ENCODE measurements around the gene NEURL2.

NEURL2 gene

DNA sequence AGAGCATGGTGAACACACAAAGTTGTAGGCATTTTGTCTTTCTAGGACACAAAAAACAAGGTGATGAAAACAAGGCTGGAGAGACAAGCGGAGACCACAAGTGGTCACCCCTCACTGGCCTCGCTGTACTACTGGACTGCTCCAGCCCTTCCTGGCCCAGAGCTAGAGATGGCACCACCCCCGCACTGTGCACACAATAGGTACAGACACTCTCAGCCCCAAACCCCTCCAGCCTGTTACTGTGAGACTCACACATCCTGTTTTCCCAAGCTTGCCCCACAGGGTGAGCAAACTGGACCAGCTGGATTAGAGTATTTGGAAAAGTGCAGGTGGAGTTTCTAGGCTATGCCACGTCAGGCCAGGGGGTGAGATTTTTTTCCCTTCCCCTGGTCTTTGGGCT lies 18.4 kb downstream of the NEURL2 start:
- DNase-seq (ENCODE audit: low spot score) = no peak

DNA sequence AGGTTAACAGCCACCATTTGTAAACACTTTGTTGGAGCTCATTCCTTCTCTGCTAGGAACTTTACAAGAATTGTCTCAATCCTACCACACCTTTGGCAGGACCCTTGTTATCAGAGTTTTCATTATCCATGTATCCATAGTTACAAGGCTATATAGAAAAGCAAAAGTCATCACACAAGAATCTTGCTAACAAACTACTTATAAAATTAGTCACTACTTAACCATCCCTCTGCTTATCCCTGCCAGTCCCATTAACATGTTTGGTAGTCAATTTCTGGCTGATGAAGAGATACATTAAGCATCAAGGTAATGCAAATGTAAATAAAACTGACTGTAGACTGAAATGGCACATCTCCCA lies 23.2 kb downstream of the NEURL2 start:
- no peak for DNase-seq (ENCODE audit: low spot score)

DNA sequence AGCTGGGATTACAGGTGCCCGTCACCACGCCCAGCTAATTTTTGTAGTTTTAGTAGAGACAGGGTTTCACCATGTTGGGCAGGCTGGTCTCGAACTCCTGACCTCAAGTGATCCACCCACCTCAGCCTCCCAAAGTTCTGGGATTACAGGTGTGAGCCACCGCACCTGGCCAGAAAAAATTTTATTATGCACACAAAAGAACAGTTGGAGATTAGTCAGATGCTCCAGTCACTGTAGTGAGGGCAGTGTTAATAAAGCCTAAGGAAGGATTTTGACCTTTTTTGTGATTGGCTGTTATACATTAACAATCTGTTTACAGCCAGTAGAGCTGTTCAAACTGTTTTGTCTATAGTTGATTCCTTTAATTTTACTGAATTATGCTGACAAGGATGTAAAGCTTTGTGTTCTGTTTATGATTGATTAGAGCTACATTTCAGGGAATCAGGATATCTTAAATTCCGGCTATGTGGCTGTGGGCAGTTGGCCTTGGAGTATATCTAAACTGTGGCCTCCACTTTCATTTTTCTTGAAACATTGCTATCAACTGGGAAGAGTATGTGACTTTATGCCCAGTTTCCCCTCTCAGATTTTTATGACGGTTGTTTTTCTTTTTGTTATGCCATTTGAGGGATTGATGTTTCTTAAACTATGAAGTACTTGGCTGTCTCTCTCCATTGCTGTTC lies 23.7 kb downstream of the NEURL2 start:
- DNase-seq (ENCODE audit: low spot score) = no peak

DNA sequence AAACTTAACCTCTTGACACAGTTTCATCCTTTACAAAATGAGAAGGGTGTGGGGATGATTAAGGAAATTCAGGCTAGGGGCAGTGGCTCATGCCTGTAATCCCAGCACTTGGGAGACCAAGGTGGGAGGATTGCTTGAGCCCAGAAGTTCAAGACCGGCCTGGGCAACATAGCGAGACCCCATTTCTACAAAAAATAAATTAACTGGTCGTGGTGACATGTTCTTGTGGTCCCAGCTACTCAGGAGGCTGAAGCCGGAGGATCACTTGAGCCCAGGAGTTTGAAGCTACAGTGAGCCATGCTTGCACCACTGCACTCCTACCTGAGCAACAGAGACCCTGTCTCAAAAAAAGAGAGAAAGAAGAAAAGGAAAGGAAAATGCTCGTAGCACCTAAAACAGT lies 24.6 kb downstream of the NEURL2 start:
- no peak for DNase-seq (ENCODE audit: low spot score)

DNA sequence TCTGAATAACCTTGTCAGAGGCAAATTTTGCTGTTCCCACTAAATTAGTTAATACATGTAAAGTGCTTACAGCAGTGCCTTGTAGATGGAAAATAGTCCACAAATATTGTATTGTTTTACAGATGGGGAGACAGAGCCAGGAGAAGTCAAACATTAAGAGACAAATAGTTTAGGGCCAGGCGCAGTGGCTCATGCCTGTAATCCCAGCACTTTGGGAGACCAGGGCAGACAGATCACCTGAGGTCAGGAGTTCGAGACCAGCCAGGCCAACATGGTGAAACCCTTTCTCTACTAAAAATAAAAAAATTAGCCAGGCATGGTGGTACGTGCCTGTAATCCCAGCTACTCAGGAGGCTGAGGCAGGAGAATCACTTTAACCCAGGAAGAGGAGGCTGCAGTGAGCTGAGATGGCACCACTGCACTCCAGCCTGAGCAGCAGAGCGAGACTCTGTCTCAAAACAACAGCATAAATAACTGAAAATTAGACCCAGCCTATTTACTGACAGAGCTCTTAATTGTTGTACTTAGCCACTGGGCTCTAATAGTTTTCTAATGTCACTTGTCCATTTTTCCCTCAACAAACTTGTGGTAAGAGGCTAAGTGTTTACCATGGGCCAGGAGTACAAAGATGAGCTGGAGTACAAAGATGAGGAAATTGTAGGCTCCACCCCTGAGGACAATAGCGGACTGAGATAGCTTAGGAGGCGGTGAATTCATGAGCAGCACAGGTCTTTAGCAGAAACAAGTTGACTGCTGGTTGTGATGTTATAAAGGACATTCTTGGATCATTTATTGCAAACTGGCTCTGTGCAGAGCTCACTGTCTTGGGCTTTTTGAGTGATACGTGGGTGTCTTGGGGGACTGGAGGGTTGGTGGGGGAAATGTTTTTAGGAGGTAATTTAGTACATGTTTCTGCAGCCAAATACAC lies 27.2 kb downstream of the NEURL2 start:
- DNase-seq (ENCODE audit: low spot score) = no peak

DNA sequence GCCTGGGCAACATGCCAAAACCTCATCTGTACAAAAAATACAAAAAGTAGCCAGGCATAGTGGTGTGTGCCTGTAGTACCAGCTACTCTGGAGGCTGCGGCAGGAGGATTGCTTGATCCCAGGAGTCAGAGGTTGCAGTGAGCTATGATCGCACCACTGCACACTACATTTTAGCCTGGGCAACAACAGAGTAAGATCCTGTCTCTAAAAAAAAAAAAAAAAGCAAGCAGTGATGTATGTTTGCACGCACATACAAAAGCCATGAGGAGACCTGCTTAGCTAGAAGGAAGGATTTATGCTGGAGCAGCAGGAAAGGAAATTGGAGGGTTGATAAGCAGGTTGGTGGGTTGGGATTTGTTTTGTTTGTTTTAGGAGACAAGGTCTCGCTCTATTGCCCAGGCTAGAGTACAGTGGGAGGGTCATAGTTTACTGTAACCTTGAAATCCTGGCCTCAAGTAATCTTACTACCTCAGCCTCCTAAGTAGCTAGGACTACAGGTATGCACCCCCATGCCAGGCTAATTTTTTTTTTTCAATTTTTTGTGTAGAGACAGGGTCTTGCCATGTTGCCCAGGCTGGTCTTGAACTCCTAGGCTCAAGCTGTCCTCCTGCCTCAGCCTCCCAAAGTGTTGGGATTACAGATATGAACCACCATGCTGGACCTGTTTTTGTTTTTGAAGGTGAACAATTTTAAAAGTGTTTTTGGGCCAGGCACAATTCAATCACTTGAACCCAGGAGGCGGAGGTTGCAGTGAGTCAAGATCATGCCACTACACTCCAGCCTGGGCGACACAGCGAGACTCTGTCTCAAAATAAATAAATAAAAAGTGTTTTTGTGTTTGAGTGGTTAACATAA lies 29.6 kb downstream of the NEURL2 start:
- no peak for DNase-seq (ENCODE audit: low spot score)

DNA sequence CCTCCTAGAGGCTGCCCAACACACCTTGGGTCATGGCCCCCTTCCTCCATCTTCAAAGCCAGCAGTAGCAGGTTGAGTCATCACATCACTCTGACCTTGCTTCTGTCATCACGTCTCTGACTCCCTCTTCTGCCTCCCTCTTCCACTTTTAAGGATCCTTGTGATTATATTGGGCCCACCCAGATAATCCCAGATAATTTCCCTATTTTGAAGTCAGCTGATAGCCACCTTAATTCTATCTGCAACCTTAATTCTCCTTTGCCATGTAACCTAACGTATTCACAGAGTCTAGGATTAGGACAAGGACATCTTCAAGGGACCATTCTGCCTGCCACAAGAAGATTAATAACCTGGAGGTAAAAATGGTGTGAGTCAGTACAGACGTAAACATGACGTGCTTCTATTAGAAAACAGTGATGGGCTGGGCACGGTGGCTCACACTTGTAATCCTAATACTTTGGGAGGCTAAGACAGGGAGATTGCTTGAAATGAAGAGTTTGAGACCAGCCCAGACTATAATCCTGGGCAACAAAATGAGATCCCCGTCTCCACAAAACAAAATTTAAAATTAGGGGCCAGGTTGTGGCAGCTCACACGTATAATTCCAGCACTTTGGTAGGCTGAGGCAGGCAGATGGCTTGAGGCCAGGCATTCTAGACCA lies 30.3 kb downstream of the NEURL2 start:
- no peak for DNase-seq (ENCODE audit: low spot score)

DNA sequence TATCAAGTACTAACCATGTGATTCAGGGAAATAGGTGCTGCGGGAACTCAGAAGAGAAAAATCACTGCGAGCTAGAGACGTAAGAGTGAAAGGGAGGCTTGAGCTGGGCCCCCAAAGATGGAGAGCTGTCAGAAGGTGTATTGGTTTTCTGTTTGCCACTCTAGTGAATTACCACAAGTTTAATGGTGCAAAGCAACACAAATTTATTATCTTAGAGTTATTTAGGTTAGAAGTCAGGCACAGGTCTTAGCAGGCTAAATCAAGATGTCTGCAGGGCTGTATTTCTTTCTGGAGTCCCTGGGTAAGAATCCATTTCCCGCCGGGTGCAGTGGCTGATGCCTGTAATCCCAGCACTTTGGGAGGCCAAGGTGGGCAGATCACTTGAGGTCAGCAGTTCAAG lies 31.1 kb downstream of the NEURL2 start:
- no peak for DNase-seq (ENCODE audit: low spot score)

DNA sequence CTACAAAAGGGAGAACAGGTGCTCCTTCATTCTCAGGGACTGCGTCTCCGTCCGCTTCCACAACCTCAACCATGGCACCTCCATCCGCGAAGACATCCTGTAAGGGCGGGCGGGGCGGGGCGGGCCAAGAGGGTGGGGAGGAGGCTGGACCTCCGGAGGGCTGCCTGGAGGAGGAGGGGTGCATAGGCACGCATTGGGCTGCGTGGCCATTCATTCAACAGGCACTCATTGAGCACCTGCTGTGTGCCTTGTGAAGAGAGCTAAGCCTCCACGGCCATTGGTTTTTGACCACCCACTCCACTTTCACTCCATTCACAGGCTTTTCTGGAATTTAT lies 33.2 kb downstream of the NEURL2 start:
- DNase-seq (ENCODE audit: low spot score) = peak; percentile 58

DNA sequence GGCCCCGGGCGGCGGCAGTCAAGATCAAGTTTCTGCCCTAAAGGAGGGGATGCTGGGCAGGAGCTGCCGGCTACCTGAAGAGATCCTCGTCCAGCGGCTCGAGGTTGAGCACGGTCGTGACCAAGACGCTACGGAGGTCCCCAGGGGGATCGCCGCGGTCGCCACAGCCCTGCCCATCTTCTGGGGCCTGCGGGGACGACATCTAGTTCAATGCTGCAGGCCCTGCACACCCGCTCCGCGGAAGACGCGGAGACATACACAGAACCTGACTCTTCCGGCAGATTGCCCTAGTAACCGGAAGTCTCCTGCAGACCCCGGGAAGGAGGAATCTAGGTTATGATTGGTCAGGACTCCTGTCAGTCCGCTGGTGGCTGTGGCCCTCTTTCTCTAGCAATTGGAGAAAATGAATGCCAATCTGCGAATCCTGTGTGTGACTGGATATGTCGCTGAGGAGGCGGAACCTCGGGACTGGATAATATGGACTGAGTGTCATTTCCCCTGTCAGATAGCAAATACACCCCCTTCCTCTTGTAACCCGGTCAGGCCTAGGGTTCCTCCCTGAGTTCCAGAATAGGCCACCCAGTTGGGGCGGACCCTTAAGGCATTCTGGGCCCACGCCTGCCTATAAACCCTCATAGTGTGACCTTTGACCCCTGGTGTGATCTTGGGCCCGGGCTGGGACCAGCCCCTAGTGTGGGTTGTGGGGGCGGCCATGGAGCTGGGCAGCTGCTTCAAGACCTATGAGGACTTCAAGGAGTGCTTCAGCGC lies 33.7 kb downstream of the NEURL2 start, which contains the start of the genes ACOT8 and ZSWIM3:
ACOT8 (minus strand) TSS at position 279 of the 768 bp plus-strand sequence; CDS start at position 202, 77 bp downstream.
ZSWIM3 (plus strand) TSS at position 501 of the 768 bp plus-strand sequence; CDS start at position 713, 212 bp downstream.
- DNase-seq (ENCODE audit: low spot score) = peak; percentile 100

DNA sequence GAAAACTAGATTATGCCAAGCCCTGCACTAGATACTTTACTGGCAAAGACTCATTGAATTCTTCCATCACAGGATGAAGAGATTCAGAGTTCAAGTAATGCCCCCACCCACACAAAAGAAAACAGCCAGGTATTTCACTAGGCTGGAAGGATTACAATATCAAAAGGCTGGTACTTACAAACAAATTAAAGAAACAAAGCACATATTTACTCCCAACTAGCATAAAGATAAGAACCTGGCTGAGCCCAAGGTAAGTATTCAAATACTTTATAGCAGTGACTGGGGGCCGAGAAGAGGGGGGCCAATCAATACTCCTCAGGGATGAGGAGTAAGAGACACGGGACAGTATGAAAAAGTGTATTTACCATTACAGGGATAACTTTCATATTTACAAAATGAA lies 37.5 kb downstream of the NEURL2 start:
- no peak for DNase-seq (ENCODE audit: low spot score)

DNA sequence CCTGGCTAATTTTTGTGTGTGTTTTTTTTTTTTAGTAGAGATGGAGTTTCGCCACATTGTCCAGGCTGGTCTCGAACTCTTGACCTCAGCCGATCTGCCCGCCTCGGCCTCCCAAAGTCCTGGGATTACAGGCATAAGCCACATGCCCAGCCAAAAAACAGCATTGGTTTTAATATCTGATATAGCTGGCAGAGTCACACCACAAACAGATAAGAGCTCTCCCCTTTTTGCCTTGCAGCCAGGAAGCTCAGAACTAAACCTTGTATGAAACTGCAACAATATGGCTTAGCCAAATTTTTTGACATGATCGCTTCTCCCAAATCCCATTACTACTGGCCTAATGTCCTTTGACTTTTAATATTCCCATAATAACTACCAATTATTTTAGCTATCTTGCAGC lies 38.7 kb downstream of the NEURL2 start:
- DNase-seq (ENCODE audit: low spot score) = no peak

DNA sequence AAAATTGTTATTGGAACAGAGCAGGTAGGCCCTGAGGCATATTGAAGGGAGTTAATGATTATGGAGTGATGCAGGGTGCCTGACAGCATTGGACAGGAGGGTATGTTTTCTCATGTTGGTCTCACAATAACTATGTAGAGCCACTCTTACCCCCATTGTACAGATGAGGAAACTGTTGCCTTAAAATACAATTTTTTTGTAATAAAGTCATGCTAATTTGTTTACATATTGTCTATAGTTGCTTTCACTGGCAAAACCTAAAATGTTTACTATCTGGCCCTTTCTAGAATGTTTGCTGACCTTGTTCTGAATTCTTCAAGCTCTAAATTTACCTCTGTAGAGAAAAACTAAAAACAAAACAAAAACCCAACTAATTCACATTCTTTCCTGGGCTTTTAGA lies 39.5 kb downstream of the NEURL2 start:
- no peak for DNase-seq (ENCODE audit: low spot score)

DNA sequence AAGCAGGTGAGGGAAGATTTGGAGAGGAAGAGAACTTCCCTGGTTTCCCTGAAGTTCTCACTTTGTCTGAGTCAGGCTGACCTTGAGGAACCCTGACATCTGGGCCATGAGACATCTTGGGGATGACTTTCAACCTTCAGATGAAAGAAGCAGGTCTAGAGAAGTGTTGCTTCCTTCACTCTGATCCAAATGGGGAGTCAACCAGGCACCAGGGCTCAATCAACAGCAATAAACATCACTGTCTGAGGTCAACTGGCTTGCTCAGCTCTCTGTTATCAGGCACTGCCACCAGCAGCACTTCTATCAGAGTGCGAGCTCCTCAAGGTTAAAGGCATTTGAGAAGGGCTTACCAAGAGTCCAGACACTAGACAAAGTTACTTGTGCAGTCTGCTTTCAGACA lies 40.1 kb downstream of the NEURL2 start:
- DNase-seq (ENCODE audit: low spot score) = no peak

DNA sequence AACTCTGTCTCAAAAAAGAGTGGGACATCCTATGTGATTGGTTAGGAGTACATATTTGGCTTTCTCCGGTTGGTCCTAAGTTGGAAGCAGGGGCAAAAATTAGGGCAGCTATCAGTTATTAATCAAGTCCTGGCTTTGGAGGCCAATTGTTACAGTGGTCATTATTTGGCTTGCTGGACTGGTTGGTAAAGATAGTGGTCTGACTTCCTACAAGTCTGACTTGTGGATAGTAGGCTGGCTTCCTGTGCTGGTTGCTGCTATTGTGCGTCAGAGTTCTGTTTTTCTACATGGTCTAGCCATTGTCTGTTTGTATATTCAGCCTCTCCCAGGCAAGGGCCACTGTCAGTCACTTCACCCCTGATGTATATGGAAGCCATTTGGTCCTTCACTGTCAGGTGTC lies 40.8 kb downstream of the NEURL2 start:
- DNase-seq (ENCODE audit: low spot score) = no peak

DNA sequence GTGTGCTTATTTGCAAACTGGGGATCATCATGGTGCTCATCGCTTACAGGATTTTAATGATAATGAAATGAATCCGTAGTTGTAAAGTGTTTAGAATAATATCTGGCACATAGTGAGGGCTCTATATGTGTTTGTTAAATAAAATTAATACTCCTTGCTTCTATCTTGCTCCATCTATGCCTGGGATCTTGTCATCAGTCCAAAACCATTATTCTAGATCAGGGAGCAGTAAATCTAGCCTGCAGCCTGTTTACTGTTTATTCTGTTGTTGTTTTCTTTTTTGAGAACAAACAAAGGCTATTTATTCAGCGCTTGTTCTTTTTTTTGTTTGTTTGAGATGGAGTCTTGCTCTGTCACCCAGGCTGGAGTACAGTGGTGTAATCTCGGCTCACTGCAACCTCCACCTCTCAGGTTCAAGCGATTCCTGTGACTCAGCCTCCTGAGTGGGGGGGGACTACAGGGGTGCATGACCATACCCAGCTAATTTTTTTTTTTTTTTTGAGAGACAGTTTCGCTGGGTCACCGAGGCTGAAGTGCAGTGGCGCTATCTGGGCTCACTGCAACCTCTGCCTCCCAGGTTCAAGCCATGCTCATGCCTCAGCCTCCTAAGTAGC lies 41.9 kb downstream of the NEURL2 start:
- no peak for DNase-seq (ENCODE audit: low spot score)

DNA sequence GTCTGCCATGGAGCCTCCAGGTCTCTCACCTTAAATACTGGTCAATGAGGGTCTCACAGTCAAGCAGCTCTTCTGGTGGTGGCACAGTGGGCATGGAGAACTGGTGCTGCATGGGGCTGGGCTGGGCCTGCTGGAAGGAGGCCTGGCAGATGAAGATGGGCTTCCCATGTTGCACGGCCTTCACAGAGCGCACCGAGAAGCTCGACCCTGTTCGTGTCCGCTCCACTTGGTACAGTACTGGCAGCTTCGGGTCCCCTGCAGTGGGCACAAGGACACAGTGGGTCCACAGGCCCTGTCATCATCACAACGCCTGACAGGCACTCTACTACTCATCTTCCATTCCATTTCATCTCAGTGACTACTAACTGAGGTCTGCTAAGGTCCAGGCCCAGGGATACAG lies 42.6 kb downstream of the NEURL2 start:
- DNase-seq (ENCODE audit: low spot score) = no peak

DNA sequence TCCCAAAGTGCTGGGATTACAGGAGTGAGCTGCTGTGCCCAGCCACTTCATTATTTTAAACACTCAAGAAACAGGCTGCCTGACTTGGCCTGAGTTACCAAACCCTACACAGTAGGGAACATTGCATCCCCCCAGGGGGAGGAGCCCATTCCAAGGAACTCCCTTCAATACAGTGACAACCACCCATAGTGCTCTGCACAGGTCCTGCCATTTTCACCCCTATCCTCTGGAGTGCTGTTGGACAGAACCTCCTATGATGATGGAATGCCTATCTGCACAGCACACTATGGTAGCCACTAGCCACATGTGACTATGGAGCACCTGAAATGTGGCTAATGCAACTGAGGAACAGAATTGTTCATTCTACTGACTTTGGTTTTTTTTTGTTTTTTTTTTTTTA lies 45.6 kb downstream of the NEURL2 start:
- DNase-seq (ENCODE audit: low spot score) = no peak

DNA sequence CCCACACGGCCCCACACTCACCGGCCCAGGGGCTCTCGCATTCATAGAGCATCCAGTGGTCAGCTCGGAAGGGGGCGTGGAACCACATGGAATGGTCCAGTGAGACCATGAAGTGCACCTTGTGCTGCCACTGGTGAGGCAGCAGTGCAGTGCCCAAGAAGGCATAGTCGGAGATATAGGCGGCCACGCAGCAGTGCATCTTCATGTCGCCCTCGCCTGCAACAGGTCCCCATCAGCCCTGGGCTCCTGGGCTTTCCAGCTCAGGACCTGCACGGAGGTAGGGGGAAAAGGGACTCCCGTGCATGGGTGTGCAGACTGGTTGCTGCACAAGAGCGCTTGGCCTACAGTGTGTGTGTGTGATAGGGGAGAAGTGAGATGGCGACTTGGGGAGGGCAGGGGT lies 47.5 kb downstream of the NEURL2 start:
- DNase-seq (ENCODE audit: low spot score) = no peak

DNA sequence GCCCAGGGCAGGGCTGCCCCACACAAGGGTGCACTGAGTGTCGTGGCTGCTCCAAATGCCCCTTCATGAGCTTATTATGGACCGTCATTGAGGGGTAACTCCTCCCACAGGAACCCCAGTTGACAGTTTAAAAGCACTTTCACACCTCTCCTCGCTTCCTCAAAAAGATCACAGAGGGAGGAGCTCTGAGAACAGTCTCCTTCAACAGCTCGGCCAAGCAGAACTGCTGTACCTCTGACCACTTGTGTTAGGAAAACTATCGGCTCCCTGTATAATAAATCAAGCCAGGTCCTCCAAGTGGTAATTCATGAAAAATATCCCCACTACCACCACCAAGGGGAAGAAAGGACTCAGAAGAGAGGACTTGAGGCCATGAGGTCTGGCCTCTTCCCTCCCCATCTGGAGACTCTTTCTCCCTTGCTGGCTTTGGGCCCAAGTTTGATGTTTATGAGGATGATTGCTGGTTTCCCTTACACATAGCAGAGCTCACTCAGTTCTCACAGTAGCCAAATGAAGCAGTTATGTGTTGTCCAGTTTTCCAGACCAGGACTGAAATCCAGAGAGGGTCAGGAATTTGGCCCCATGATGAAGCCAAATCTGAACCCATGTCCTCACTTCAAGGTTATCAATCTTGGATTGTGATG lies 48.7 kb downstream of the NEURL2 start:
- no peak for DNase-seq (ENCODE audit: low spot score)

Measured in activated CD4-positive, alpha-beta T cell treated with anti-CD3 and anti-CD28 coated beads, Interleukin-2, Interleukin-4, amounts not matched to agents 100 ng/mL and 50 ng/mL, durations not matched to agents 16 hours and 8 hours (primary cell).